Keratinocyte (primary cell): ENCODE results near the gene SERP2. TPM values are rescaled to one million over a fixed set of nuclear protein-coding genes. Genes with fewer than 3 reads are reported as not detected.

ENCODE experiments used
- DNase-seq: peaks from one replicate; pipeline ENCODE4 v3.0.0-alpha.2; 2011; ENCODE audit warnings: low read depth, missing footprints, low spot score
- FAIRE-seq: peaks from 2 replicates; lab custom pipeline; 2011; peaks lifted over from hg19 to GRCh38; lab: Jason Lieb, UNC
- H2AFZ ChIP-seq: 2 replicates; pipeline ENCODE4 v1.6.0; 2012; ENCODE audit warnings: low read length, control low read depth, inconsistent platforms; ENCODE audit not compliant: control insufficient read depth
- H3K27ac ChIP-seq: 2 replicates; pipeline ENCODE4 v1.5.1; 2011; ENCODE audit warnings: low read length; ENCODE audit not compliant: control insufficient read depth, insufficient read depth
- H3K27me3 ChIP-seq: 3 replicates; pipeline ENCODE4 v1.6.0; 2011; ENCODE audit warnings: low read length; ENCODE audit not compliant: control insufficient read depth, insufficient read depth; ENCODE audit errors: extremely low read depth
- H3K36me3 ChIP-seq, 2 experiments: 2 replicates in 1 of 2; 3 replicates in 1 of 2; pipeline ENCODE4 v1.5.1; 2011; ENCODE audit warnings: low read length in 2 of 2, mild to moderate bottlenecking in 1 of 2; ENCODE audit not compliant: control insufficient read depth in 2 of 2, insufficient read depth in 2 of 2; ENCODE audit errors: extremely low read depth in 1 of 2
- H3K4me1 ChIP-seq: 3 replicates; pipeline ENCODE4 v1.5.1; 2011; ENCODE audit warnings: low read length; ENCODE audit not compliant: control insufficient read depth, insufficient read depth; ENCODE audit errors: extremely low read depth
- H3K4me2 ChIP-seq: 3 replicates; pipeline ENCODE4 v1.6.0; 2011; ENCODE audit warnings: low read depth, low read length; ENCODE audit not compliant: control insufficient read depth, insufficient read depth; ENCODE audit errors: extremely low read depth
- H3K4me3 ChIP-seq, 3 experiments: fragments of 200-600 bp in 1 of 3; sonication (generic) in 1 of 3; 2 replicates in 2 of 3; 3 replicates in 1 of 3; pipeline ENCODE4 v1.5.1; 2011 to 2016; ENCODE audit warnings: low read length in 3 of 3, mild to moderate bottlenecking in 3 of 3, control low read depth in 2 of 3, inconsistent platforms in 1 of 3, low read depth in 1 of 3, mixed read lengths in 1 of 3, mixed run types in 1 of 3, moderate library complexity in 1 of 3; ENCODE audit not compliant: control insufficient read depth in 2 of 3, insufficient read depth in 2 of 3; ENCODE audit errors: extremely low read depth in 1 of 3
- H3K79me2 ChIP-seq: 2 replicates; pipeline ENCODE4 v1.6.0; 2012; ENCODE audit warnings: low read length; ENCODE audit not compliant: control insufficient read depth, insufficient read depth
- H3K9ac ChIP-seq: 3 replicates; pipeline ENCODE4 v1.6.0; 2011; ENCODE audit warnings: low read length; ENCODE audit not compliant: control insufficient read depth, insufficient read depth; ENCODE audit errors: extremely low read depth
- H3K9me1 ChIP-seq: 3 replicates; pipeline ENCODE4 v1.6.0; 2011; ENCODE audit warnings: low read length; ENCODE audit not compliant: control insufficient read depth, insufficient read depth; ENCODE audit errors: extremely low read depth
- H3K9me3 ChIP-seq: 2 replicates; pipeline ENCODE4 v1.5.1; 2012; ENCODE audit warnings: low read depth, low read length; ENCODE audit not compliant: control insufficient read depth
- H4K20me1 ChIP-seq: 3 replicates; pipeline ENCODE4 v1.6.0; 2011; ENCODE audit warnings: low read length; ENCODE audit not compliant: control insufficient read depth, insufficient read depth; ENCODE audit errors: extremely low read depth
- EZH2 ChIP-seq: IDR thresholded peaks from one replicate; pipeline ENCODE4 v1.6.1; 2012; ENCODE audit warnings: inconsistent platforms, mild to moderate bottlenecking, low read length, moderate library complexity
- dilution Hi-C: fragments of 300-500 bp; cut with MboI; formaldehyde crosslinking; loops from one replicate; pipeline ENCODE4 v1.7.0; 2020; ENCODE audit warnings: low sequenced_read_pairs; ENCODE audit not compliant: extremely low pct_ligation_motif_present
- polyA plus RNA-seq, 5 experiments: library from polyadenylated mRNA; depleted of rRNA in 3 of 5; stranded (reverse) in 3 of 5; stranded (forward) in 1 of 5; unstranded in 1 of 5; fragments of >200 nt; gene quantifications; 1 replicate in 1 of 5; 2 replicates in 3 of 5; 3 replicates in 1 of 5; pipeline versions ENCODE4 v1.2.1 to v1.2.3, GENCODE V29; 2011 to 2012; ENCODE audit warnings: missing spikeins in 2 of 5, low read depth in 1 of 5, low replicate concordance in 1 of 5
- TF ChIP-seq, protein P1 (sequence below), 3 experiments: IDR thresholded peaks in 1 of 3; conservative IDR thresholded peaks in 1 of 3; optimal IDR thresholded peaks in 1 of 3; 2 replicates in 2 of 3; 3 replicates in 1 of 3; pipeline versions ENCODE3 to v1.5.1; 2011; ENCODE audit warnings: low read length in 3 of 3, mild to moderate bottlenecking in 3 of 3, moderate library complexity in 2 of 3, control low read depth in 1 of 3, inconsistent platforms in 1 of 3; ENCODE audit not compliant: insufficient read depth in 2 of 3; ENCODE audit errors: extremely low read depth in 1 of 3

The SERP2 gene
- polyA plus RNA-seq, 1 donor (not counting 4 experiments of a cell fraction or from before 2014, with no cell fraction given) = 0.45 TPM

DNA sequence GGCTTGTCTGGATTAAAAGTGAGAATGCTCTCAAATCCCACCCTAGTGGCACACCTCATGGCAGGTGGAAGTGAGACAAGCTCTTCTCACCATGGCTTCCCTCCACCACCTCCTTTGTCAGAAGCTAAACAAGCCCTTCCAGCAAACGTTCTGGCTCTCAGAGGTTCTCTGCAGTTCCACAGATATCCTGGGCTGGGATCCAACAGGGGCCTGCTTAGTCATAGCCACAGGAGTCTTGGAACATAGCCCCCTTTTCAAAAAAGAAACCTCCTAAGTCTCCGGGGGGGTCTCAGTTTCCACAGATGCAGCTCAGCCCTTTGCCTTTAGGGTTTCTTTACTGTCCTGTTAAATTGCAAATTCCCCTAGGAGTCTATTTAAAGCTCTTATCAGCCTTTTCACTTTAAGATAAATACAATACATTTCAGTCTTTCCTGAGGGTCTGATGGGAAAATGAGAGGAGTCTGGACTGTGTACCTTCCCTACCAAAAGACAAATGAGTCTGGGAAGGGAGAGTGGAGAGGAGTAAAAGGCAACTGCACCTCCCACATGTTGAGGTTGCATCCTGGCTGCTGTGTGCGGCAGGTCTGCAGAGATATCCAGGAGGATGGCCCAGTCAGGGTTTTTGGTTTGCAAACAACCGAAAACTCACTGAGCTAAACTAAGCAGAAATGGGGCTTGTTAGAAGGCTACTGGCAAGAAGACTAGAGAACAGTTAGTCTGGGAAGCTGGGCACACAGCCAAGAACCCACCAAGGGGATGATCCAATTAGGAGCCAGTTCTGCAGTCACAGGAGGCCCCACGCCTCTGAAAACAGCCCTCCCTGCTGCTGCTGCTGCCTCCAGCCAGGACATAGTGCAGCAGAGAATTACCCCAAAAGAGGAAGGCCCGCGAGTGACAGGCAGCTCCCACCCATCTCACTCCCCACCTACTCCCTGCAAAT, 41.4 kb upstream of the SERP2 start:
- Histone ChIP-seq H4K20me1 (no peaks in the 10 kb centered on the region), H3K9me3 (no peaks in the 10 kb centered on the region), H3K27ac (no peak overlapping the region), H3K36me3 (no peaks in the 10 kb centered on the region), H3K9me1 (no peaks in the 10 kb centered on the region), H3K4me3 (no peak overlapping the region), H3K4me1 (peaks cover 5% of the 10 kb centered on the region), H2AFZ (no peak overlapping the region), H3K9ac (no peak overlapping the region), H3K4me2 (no peak overlapping the region), H3K79me2 (no peaks in the 10 kb centered on the region), H3K27me3 (no peaks in the 10 kb centered on the region)
- TF ChIP-seq EZH2 = no peak
- TF ChIP-seq, protein P1, sequence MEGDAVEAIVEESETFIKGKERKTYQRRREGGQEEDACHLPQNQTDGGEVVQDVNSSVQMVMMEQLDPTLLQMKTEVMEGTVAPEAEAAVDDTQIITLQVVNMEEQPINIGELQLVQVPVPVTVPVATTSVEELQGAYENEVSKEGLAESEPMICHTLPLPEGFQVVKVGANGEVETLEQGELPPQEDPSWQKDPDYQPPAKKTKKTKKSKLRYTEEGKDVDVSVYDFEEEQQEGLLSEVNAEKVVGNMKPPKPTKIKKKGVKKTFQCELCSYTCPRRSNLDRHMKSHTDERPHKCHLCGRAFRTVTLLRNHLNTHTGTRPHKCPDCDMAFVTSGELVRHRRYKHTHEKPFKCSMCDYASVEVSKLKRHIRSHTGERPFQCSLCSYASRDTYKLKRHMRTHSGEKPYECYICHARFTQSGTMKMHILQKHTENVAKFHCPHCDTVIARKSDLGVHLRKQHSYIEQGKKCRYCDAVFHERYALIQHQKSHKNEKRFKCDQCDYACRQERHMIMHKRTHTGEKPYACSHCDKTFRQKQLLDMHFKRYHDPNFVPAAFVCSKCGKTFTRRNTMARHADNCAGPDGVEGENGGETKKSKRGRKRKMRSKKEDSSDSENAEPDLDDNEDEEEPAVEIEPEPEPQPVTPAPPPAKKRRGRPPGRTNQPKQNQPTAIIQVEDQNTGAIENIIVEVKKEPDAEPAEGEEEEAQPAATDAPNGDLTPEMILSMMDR (optimal IDR thresholded peaks at IDR 0.05 in 1 of 3, IDR thresholded peaks at IDR 0.05 in 1 of 3, conservative IDR thresholded peaks at IDR 0.05 in 1 of 3; ENCODE audit: extremely low read depth in 1 of 3, insufficient read depth in 2 of 3, low read length in 3 of 3) = no peak
- dilution Hi-C loops = no loop called here
- DNase-seq (no peak), FAIRE-seq (no peak)

DNA sequence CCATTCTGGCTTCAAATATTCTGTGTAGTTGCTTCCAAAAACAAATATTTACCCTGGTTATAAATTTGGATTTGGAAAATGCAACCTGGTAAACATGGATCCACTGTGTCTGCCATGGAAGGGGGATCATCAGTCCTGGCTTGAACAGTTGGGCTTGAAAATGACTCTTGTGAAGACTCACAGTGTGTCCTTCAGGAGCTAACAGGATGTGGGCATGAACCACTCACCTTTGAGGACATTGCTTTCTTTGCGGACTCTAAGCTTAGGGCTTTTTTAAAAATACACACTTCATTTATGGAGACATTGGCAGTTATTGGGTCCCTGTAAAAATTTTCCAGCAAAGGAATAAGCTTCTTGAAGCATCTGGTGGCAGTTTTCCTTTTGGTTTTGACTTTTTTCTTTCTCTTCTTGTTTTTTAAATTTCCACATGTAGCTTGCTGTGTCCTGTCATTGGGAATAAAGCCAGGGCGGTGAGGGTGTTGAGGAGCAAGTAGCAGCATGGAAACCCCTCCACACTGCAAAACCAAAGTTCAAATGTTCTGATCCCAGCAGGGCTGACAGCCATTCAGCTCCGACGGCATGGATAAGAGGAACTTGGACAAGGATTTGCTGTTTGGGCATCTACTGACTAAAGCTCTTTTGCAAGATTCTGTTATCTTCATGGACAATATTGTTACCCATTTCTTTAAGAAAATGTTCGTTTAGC, 39.5 kb upstream of the SERP2 start:
- FAIRE-seq (no peak), DNase-seq (no peak)
- Histone ChIP-seq H3K9me3 (no peaks in the 10 kb centered on the region), H3K9me1 (no peaks in the 10 kb centered on the region), H3K27ac (no peak overlapping the region), H3K4me1 (peaks cover 5% of the 10 kb centered on the region), H3K4me2 (no peak overlapping the region), H3K9ac (no peak overlapping the region), H3K79me2 (no peaks in the 10 kb centered on the region), H3K36me3 (no peaks in the 10 kb centered on the region), H3K4me3 (no peak overlapping the region), H4K20me1 (no peaks in the 10 kb centered on the region), H2AFZ (no peak overlapping the region), H3K27me3 (no peaks in the 10 kb centered on the region)
- dilution Hi-C loops = no loop called here
- no peak for TF ChIP-seq EZH2
